Upper lobe of left lung (tissue), 4 donors: ENCODE data around the gene NFKBIB.

Experiments
- POLR2A ChIP-seq, 4 donors: fragments of 450-650 bp; IDR thresholded peaks; one replicate each; pipeline ENCODE4 v1.5.1; 2016 to 2017; ENCODE audit warnings: antibody characterized with exemption in 4 of 4, mild to moderate bottlenecking in 2 of 4
- POLR2AphosphoS5 ChIP-seq, 2 donors: sonication (generic); formaldehyde crosslinking; IDR thresholded peaks; one replicate each; pipeline ENCODE4 v1.5.1; 2017; ENCODE audit warnings: antibody characterized with exemption in 2 of 2

DNA sequence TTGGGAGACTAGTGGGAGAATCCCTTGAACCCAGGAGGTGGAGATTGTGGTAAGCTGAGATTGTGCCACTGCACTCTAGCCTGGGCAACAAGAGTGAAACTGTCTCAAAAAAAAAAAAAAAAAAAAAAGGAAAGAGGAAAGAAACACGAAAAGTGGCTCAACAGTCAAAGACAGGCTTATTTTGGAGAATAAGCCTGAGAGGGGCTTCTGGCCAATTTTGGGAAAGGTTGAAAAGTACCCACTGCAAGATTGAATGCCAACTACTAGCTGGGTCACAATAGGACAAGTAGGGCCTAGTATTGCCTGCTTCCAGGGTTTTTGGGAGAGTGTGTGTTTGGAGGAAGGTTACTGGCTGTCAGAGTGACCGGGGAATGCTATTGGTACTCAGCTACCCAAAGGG lies 58.5 kb downstream of the NFKBIB start:
- no peak for TF ChIP-seq POLR2A (IDR thresholded peaks at IDR 0.05)
- TF ChIP-seq POLR2AphosphoS5 (IDR thresholded peaks at IDR 0.05): no peak
